GM12878 (cell line): Measurements from ENCODE around the gene MT1E.
"Not testable (repeated sequence)": the region's sequence is repeated elsewhere in the genome, so short reads cannot be mapped to it uniquely, and the experiment has no call there.

Source experiments
- DPF2 ChIP-seq: fragments of 450-650 bp; IDR thresholded peaks from 2 replicates; pipeline ENCODE4 v1.6.1; 2017; ENCODE audit warnings: mild to moderate bottlenecking
- EP300 ChIP-seq, 2 experiments: fragments of 150-350 bp in 1 of 2; IDR thresholded peaks; 2 replicates each; pipeline ENCODE4 v1.6.1; 2011 to 2012; ENCODE audit warnings: low read depth in 2 of 2, low read length in 2 of 2, borderline replicate concordance in 1 of 2, improper control_type of control experiment in 1 of 2, inconsistent platforms in 1 of 2; ENCODE audit not compliant: control insufficient read depth in 1 of 2

DNA sequence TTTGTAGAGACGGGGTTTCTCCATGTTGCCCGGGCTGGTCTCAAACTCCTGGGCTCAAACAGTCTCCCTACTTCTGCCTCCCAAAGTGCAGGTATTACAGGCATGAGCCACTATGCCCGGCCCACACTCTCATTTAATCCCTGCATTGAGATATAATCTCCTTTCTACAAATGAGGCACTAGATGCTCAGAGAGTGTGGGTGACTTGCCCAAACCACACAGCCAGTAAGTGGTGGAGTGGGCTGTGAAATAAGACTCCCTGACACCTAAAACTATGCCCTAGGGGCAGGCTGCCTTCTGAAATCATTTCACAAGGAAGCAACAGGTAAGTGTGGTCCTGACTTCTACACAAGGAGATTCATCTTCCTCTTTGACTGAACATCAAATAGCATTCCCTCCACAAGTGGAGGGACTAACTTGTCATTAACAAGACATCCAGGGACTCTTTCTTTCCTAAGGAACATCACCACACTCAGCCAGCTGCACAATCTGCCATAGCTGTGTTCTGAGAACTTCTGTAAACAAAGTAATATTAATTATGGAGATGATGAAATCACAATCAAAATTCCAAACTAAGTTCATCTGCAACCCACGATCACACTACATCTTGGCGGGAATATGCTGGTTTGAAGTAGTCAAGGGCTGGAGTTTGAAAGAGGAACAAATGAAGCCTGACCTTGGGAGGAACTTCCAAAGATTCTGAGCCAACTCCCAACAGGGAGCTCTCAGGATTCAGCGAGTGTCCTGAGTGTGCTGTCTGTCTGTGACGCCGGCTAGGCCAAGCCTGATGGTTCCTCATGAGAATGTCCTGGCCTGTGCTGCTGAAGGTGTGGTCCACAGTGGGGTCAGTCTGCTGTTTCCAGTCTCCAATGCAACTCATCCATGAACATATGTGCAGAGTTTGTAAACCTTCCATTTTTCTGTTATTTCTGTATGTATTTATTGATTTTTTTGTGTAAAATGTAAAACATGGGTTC, 40.0 kb downstream of the MT1E start:
- TF ChIP-seq EP300 (IDR thresholded peaks at IDR 0.05; ENCODE audit: borderline replicate concordance in 1 of 2, control insufficient read depth in 1 of 2, low read depth in 2 of 2, low read length in 2 of 2); DPF2: not testable (repeated sequence)
